HG02678 (cell line): ENCODE measurements around the gene ATP5MC2.
"Not testable (repeated sequence)": the region's sequence is repeated elsewhere in the genome, so short reads cannot be mapped to it uniquely, and the experiment has no call there.

ENCODE experiments used
- ATAC-seq: cut with Tn5 transposase; IDR thresholded peaks from one replicate; pipeline ENCODE4 v1.9.1; 2021; ENCODE audit warnings: mild to moderate bottlenecking, moderate library complexity; ENCODE audit not compliant: unreplicated experiment

ATP5MC2 gene

GRCh38 chr12:53695152-53696145, 19.6 kb upstream of the ATP5MC2 start:
- ATAC-seq, result no peak

- no peak for ATAC-seq
Measured at GRCh38 chr12:53694756-53695151, 18.9 kb upstream of the ATP5MC2 start.

GRCh38 chr12:53688134-53688533, 12.3 kb upstream of the ATP5MC2 start:
- ATAC-seq, result no peak

GRCh38 chr12:53686436-53686835, 10.6 kb upstream of the ATP5MC2 start:
- no peak for ATAC-seq

GRCh38 chr12:53684654-53685220, 8.9 kb upstream of the ATP5MC2 start:
- no peak for ATAC-seq

- ATAC-seq, result no peak
Measured at GRCh38 chr12:53683983-53684382, 8.1 kb upstream of the ATP5MC2 start.

GRCh38 chr12:53683494-53683893, 7.6 kb upstream of the ATP5MC2 start:
- ATAC-seq, result no peak

- ATAC-seq, result not testable (repeated sequence)
Measured at GRCh38 chr12:53680061-53680460, 4.2 kb upstream of the ATP5MC2 start.

- ATAC-seq, result no peak
Measured at GRCh38 chr12:53677800-53678148, 1.9 kb upstream of the ATP5MC2 start.

- no peak for ATAC-seq
Measured at GRCh38 chr12:53677016-53677799, 1.3 kb upstream of the ATP5MC2 start.

GRCh38 chr12:53676656-53677015, 753 bp upstream of the ATP5MC2 start:
- no peak for ATAC-seq

- no peak for ATAC-seq
Measured at GRCh38 chr12:53674977-53675700, 744 bp downstream of the ATP5MC2 start.

- no peak for ATAC-seq
Measured at GRCh38 chr12:53670971-53671370, 4.9 kb downstream of the ATP5MC2 start.

- no peak for ATAC-seq
Measured at GRCh38 chr12:53670308-53670707, 5.6 kb downstream of the ATP5MC2 start.

GRCh38 chr12:53667080-53667479, 8.8 kb downstream of the ATP5MC2 start:
- no peak for ATAC-seq

GRCh38 chr12:53664936-53665335, 10.9 kb downstream of the ATP5MC2 start:
- ATAC-seq, result no peak

- no peak for ATAC-seq
Measured at GRCh38 chr12:53664191-53664590, 11.7 kb downstream of the ATP5MC2 start.

- ATAC-seq, result no peak
Measured at GRCh38 chr12:53660041-53660440, 15.8 kb downstream of the ATP5MC2 start.

- peak; percentile 47 for ATAC-seq
Measured at GRCh38 chr12:53659571-53659981, 16.3 kb downstream of the ATP5MC2 start.

- ATAC-seq, result no peak
Measured at GRCh38 chr12:53659011-53659551, 16.8 kb downstream of the ATP5MC2 start.

GRCh38 chr12:53657041-53657440, 18.8 kb downstream of the ATP5MC2 start:
- no peak for ATAC-seq
